Measurements from ENCODE around the gene BRWD1.
"Not testable (repeated sequence)": the region's sequence is repeated elsewhere in the genome, so short reads cannot be mapped to it uniquely, and the experiment has no call there.

The BRWD1 gene

DNA sequence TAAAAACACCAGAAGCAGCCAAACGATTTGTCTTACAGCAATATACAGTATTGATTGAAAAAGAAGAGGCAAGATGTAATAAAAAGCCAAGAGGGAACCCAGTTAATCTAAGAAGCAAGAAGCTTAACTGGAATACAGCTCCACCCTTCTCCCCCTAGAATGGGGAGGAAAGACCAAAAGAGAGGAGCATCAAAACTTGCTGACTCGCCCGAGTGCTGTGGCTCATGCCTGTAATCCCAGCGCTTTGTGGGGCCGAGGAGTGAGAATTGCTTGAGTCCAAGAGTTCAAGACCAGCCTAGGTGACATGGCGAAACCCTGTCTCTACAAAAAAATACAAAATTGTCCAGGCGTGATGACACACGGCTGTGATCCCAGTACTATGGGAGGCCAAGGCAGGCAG, 32.2 kb downstream of the BRWD1 start:
- no peak for DNase-seq

DNA sequence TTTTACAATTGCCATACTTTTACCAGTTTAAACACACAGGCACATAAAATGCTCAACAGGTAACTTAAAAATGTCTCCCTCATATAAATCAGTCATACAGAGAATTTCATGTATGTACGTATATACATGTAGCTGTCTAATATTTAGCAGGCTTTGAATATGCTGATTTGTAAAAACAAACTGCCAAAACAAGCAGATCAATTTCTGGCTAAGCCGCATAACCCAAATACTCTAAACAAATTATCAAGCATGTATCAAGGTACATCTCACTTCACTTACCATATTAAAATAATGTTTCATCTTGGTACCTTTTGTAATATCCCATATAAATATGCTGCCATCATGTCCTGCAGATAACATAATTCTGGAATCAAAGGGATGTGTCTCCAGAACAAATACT, 43.8 kb downstream of the BRWD1 start:
- no peak for DNase-seq

DNA sequence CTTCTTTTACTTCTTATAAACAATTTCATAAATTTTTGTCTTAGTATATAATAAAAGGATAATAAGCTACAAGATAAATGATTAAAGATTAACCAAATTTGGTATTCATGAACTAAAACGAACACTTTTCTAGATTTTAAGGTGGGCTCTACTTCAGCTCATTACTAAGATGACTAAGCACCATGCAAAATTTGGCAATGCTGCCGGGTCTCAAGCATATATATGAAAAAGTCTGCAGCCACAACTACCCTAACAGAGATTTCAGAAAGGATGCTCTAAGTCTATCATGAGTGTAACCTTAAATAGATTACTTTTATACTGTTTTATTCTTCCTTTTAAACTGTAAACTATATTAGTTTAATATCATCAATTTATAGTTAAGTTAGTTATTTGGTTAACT, 47.8 kb downstream of the BRWD1 start:
- no peak for DNase-seq

DNA sequence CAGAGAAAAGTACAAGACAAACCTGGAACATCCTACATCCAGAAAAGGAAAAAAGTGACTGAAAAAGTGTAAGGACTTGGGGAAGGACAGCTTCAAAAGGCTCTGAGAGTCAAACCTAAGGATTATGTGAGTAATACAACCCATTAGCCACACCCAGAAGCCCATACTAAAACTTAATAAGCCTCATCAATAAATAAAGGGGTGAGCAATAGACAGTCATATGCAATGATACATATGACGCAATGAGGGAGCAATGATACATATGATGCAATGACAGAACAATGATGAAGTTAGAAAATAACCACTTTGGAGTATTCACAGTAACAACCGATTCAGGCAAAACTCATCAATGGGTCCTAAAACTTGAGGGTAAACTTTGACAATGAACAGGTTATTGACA, 50.1 kb downstream of the BRWD1 start:
- DNase-seq = no peak

DNA sequence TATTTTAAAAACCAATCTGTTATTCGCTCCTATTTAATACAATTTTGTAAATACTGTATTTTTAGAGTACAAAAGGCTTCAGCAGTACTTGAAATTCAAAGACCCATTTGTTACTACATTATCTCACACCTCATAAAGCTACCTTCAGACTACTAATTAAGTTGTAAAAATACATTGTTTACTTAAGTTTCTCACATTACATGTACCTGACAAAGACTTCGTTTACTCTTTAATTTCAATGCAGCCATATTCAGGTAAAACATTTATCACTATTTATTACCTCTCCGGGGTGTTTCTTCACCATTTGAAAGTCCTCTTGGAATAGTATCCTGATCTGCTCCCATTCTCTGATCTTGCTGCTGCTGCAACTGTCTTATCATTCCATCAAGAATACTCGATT, 55.2 kb downstream of the BRWD1 start:
- DNase-seq = no peak

DNA sequence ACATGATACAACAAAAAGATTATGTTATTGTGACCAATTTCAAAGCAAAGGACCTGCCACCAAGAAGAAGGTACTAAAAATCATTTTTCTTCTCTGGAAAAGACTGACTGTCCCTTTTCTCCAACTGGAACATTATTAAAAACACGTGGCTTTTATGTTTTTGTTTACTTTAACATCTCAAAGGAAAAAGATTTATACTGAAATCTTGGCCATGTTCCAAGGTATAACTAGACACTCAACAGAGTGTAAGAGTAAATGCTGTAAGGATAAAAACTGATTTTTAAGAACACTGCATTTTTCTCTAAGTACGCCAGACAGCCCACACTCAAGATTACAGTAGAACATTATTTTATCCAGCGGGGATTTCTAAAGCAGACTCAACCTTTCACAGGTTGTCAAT, 62.1 kb downstream of the BRWD1 start:
- DNase-seq = no peak

DNA sequence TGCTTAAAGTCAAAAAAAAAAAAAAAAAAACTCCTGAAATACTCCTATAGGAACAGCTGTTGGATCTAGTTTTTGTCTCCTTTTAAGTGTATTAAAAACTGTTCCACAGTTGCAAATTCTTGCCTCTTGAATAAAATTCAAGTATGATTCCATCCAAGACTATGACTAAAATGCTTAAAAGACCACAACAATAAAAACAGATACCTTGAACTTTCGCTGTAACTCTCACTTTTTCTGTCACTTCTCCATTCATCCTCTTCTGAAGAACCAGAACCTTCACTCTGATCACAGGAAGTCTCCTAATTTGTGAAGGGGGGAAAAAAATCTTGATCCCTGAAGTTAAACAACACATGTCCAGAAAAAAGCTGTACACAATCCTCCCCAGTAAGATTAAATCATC, 75.2 kb downstream of the BRWD1 start:
- DNase-seq = no peak

DNA sequence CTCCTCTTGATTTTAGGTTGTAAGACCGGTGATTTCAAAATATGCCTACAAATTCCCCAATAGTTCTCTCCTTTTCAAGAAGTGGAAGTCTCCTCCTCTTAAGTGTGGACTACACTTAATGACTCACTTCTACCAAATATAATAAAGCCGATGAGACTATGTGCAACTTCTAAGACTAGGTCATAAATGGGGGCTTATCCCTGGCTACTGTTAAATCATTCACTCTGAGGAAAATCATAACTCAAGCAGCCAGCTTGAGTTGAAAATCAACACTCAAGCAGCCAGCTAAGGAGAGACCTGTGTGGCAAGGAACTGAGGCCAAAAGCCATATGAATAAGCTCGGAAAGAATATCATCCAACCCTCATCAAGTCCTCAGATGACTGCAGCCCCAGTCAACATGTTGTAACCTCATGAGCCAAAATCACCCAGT, 80.6 kb downstream of the BRWD1 start:
- no peak for DNase-seq

DNA sequence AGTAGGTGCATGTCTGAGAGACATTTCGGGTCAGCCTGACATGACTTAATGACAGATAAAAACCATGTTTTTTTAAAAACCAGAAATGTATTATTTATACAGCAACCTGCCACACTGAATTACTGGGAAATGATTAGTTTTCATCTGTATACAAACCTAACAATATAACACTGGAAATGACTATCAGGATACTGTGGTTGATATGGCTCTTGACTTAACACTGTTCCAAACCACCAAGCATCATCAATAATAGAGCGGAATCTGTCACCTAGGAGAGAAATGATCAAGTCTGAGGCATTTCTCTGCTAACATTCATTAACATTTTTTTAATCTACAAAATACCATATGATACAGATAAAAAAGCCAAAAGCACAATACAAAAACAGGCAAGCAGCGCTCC, 88.5 kb downstream of the BRWD1 start:
- no peak for DNase-seq

DNA sequence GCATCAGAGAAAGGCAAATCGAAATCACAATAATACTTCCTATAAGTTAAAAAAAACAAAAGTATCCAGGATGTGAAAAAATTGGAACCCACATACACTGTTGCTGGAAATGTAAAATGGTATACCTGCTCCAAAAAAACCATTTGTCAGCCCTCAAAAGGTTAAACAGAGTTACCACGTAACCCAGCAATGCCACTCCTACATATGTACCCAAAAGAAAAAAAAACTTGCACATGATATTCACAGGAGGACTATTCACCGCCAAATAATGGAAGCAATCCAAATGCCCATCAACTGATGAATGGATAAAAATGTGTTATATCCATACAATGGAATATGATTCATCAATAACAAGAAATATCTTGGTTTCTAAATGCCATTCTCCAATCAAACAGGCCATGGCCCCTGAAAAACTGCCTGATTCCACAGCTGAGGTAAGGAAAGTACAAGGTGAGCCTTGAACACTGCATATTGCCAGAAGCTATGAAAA, 91.4 kb downstream of the BRWD1 start:
- DNase-seq = no peak

DNA sequence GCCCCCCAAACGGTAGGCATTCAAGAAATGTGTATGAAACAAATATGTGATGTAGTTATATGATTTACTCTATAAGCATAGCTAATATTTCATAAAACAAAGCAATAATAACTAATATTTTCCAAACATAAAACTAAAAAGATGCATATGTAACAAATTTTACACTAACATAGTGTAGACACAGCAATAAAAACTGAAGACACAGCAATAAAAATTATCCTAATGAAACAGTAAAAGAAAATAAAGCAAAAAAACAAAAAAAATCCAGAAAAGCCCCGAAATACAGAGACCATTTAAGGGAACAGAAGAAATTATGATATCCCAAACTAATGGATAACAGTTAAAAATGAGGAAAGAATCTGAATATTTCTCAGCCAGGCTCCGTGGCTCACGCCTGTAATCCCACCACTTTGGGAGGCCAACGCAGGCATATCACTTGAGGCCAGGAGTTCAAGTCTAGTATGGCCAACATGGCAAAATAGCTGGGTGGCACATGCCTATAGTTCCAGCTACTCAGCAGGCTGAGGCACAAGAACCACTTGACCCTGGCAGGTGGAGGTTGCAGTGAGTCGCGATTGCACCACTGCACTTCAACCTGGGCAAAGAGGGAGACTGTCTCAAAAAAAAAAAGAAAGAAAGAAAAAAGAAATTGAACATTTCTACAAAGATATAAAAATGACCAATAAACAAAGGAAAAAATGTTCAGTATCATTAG, 92.0 kb downstream of the BRWD1 start:
- DNase-seq = no peak

DNA sequence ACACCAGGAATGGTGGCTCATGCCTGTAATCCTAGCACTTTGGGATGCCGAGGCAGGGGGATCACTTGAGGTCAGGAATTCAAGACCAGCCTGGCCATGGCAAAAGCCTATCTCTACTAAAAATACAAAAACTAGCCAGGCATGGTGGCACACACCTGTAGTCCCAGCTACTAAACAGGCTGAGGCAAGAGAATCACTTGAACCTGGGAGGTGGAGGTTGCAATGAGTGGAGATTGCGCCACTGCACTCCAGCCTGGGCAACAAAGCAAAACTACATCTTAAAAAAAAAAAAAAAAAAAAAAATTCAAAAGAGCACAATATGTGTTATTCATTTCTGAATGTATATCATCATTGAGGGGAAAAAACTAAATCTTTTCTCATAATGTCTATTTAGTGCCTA, 92.6 kb downstream of the BRWD1 start:
- not testable (repeated sequence) for DNase-seq

DNA sequence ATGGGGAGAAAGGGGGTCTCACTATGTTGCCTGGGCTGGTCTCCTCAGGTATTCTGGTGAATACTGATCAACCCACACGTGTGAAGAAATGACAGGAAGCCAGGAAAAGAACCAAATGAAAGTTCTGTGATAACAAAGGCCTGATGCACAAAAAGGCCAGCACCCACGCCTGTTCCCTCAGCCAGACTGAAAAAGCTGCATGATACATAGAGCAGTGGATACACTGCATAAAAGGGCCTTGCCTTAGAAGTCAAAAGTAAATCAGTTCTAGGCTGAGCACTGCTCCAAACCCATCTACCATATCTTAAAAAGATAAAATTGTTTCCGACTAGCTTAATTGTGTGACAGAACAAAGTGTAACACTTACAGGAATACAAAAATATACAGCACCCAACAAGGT, 93.3 kb downstream of the BRWD1 start:
- no peak for DNase-seq

DNA sequence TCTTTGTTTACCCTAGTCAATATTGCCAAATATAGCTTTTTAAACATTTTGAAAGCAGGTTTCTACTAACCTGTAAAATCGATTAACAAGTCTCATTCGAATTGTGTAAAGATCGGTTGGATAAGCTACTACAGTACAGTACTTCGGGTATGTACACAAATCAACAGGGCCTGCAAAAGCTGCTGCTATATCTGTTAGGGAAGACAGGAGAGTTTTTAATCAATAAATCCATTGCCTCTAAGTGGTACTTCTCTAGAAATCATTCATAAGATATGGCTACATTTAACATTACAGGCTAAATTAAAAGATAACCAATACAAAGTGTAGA, 95.4 kb downstream of the BRWD1 start:
- DNase-seq = no peak

DNA sequence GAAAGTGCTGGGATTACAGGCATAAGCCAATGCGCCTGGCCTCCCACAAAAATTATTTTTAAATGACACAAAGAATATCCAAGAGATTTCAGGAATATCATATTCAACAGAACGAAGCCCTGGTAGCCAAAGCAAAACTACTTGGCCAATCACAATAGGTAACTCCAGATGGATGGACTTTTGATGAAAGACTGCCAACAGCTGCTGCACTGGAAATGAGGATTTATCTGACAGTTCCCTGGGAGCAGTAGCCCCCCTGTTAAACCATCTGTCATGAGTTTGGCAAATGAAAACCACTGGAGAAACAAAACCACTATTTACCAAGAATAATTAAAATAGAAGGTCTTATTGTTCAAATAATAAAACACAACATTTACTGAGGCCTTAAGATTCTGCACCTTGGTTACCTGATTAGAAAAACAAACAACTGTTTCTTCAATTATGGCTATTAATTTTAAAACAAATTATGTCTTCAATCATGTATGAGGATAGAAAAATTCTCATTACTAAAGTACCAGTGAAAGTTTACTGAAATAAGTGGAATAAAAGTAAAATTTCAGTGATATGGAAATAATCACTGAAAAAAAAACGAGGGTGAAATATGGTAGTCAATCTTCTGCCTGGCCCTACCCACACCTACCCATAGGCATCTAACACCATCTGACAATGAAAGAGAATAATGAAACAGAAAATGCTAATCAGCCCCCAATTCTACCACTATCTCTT, 95.9 kb downstream of the BRWD1 start:
- no peak for DNase-seq

DNA sequence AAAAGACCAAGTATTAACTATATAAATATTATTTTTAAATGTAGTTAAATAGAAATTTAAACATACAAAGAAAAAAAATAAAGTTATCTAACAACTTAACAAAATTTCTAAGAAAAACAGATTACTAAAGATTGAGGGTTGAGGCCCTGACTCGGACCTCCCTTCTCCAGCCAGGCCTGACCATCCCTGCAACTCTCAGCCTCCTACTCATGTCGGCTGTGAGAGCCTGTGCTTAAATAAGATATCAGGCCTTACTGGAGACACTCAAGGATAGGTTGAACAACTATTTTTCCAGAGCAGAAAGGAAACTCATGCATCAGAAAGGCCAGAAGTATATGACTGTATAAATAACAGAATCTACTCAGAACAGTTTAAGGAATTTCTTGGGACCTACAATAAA, 97.1 kb downstream of the BRWD1 start:
- no peak for DNase-seq

DNA sequence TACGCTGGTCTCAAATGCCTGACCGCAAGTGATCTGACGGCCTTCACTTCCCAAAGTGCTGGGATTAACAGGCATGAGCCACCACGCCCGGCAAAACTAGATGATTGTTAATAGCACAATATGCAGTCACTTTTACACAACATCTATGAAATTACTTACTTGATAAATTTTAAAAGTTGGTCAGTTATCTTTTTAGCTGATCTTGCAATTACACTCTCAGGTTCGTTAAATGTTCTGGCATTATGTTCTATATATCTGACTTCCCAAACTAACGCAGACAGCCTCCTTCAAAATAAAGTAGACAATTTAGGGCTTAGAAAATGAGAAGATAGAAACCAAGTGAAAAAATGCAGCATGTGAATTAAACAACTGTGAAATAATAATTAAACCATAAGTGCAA, 98.4 kb downstream of the BRWD1 start:
- DNase-seq = no peak

DNA sequence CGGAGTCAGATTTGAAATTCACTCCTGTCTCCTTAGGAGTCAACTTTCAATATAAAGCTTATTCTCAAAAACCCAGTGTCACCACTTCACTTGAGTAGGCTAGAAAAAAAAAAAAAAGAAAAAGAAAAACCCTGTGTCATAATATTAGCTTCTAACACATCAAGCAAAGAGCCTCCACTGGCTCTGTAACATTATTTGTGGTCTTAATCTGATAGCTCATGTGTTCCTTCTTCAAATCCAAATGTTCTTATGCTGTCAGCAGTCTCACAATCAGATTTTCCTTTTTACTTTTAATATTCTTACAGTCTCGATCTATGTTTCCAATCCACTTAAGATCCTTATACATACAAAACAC, 104.1 kb downstream of the BRWD1 start:
- DNase-seq = no peak

DNA sequence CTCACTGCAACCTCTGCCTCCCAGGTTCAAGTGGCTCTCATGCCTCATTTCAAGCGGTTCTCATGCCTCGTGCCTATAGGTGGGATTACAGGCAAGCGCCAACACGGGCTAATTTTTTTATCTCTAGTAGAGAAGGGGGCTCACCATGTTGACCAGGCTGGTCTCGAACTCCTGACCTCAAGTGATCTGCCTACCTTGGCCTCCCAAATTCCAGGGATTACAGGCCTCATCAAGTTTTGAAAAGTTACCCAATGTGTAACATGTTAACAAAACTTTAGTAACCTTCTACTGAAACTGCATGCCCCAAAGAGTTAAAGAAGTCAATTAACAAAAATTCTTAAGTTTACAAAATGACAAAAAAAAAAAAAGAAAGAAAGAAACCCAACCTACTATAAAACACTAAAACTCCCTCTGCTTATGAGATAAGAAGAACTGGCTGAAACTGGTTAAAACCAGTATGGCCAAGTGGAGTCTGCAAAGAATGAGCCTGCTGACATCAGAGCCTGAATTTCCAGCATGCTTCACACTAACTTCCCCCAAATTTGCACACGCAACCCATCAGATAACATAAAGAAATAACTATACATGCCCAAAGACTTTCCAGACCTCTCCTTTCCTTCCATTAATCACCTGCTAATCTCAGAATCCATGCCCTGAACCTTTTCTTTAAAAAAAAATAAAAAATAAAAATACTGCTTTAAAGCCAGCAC, 104.7 kb downstream of the BRWD1 start:
- no peak for DNase-seq

DNA sequence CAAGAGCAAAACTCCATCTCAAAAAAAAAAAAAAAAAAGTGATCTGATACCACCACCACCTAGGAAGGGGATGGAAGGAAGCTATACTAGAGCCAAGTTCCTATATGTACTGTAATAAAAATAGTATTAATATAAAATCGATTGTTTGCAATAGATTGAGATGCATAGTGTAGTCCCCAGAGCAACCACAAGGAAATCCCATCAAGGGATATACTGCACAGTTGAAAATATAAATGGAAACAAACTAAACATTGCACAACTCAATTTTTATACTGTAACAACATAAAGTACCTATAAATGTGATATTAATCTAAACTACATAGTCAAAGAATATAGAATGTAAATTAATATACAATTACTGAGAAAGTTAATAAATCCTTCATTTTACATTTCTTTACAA, 109.3 kb downstream of the BRWD1 start:
- no peak for DNase-seq

DNA sequence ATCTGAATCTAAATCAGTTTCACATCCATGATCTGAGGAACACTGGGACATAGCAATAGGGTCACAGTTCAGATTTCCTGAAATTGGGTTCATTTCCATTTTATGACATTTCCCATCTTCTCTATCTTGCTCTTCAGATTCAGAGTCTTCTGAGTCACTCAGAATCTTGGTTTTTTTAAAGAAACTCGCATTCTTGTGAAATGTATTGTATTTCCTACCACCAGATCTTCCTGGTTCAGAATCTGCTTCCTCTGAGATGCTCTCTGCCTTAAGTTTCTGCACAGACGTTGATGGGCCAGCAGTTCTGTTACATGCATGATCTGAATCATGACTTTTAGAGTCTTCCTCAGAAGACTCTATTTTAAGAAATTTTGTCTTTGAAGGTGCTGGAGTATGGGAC, 114.6 kb downstream of the BRWD1 start:
- DNase-seq = no peak

DNA sequence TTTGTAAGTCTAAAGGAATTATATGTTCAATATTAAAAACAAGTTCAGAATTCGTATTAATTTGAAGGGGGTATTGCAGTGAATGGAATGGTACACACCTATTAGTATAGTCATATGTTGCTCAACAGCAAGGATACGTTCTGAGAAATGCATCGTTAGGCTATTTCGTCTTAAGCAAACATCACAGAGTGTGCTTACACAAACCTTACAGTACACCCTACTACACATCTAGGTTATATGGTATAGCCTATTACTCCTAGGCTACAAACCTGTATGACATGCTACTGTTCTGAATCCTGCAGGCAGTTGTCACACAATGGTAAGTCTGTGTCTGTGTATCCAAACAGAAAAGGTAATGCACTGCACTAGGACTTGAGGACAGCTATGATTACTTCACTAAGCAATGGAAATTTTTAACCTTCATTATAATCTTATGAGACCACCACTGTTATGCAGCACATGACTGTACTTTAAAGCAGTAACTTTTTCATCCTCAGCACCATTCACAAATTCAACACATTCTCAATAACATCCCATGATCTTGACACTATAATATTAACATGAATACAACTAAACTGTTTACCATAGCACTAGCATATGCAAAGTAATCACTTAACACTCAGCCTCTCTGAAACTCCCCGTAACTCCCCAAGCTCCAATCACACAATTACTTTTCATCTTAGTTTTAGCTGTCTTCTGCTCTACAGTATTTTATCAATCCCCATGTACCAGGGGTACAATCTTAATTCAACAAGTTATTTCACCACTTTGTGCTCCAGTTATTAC, 115.8 kb downstream of the BRWD1 start:
- no peak for DNase-seq

DNA sequence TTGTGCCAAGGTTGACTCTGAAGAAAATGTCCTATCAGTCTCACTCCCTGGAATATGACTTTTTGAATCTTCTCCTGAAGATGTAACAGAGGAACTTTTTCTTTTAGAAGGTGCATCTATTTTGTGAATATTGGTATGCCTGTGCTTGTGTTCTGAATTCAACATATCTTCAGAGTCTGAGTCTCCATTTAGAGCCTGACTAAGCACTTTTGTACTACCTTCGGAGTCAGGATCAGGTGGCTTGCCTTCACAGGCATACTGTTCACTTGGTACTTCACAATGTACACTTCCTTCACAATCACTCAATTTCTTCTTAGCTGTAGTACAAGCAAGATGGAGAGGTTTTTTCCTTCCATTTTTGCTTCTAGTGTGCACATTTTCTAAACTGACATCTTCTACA, 116.6 kb downstream of the BRWD1 start:
- DNase-seq = no peak

Measured in hippocampal formation (tissue), 2 donors.